ENCODE results near the gene MAMDC4.
"Not testable (repeated sequence)": the region's sequence is repeated elsewhere in the genome, so short reads cannot be mapped to it uniquely, and the experiment has no call there.

Gene MAMDC4

GRCh38 chr9:136843159-136843800 is 8.9 kb upstream of the MAMDC4 start:
- not testable (repeated sequence) for H3K36me3 ChIP-seq (ENCODE audit: insufficient read depth, low read length); H3K4me3 ChIP-seq (ENCODE audit: low read depth in 1 of 2, low read length in 2 of 2); H3K27ac ChIP-seq (ENCODE audit: low read depth, low read length); H3K9me3 ChIP-seq (ENCODE audit: low read length); H3K9ac ChIP-seq (ENCODE audit: low read length)
- Histone ChIP-seq H3K4me1 (ENCODE audit: insufficient read depth, low read length) (peaks cover 25% of the 10 kb centered on the region), H3K27me3 (ENCODE audit: control insufficient read depth in 1 of 2, insufficient read depth in 2 of 2, low read length in 2 of 2) (peaks cover 0 to 34% of the 10 kb centered on the region in 2 donors)

GRCh38 chr9:136843801-136844740 is 8.1 kb upstream of the MAMDC4 start:
- H3K27me3 ChIP-seq (ENCODE audit: control insufficient read depth in 1 of 2, insufficient read depth in 2 of 2, low read length in 2 of 2): peaks cover 0 to 34% of the 10 kb centered on the region in 2 donors
- not testable (repeated sequence) for H3K36me3 ChIP-seq (ENCODE audit: insufficient read depth, low read length); H3K27ac ChIP-seq (ENCODE audit: low read depth, low read length); H3K4me3 ChIP-seq (ENCODE audit: low read depth in 1 of 2, low read length in 2 of 2); H3K9ac ChIP-seq (ENCODE audit: low read length); H3K9me3 ChIP-seq (ENCODE audit: low read length)
- peaks cover 25% of the 10 kb centered on the region for H3K4me1 ChIP-seq (ENCODE audit: insufficient read depth, low read length)

- Histone ChIP-seq H3K36me3 (ENCODE audit: insufficient read depth, low read length) (no peaks in the 10 kb centered on the region), H3K4me3 (ENCODE audit: low read depth in 1 of 2, low read length in 2 of 2) (no peak overlapping the region), H3K9ac (ENCODE audit: low read length) (no peak overlapping the region), H3K4me1 (ENCODE audit: insufficient read depth, low read length) (peaks cover 27% of the 10 kb centered on the region), H3K9me3 (ENCODE audit: low read length) (no peaks in the 10 kb centered on the region), H3K27ac (ENCODE audit: low read depth, low read length) (no peak overlapping the region), H3K27me3 (ENCODE audit: control insufficient read depth in 1 of 2, insufficient read depth in 2 of 2, low read length in 2 of 2) (peaks cover 0 to 34% of the 10 kb centered on the region in 2 donors)
These were observed 7.2 kb upstream of the MAMDC4 start for GRCh38 chr9:136844761-136845464.

- no peaks in the 10 kb centered on the region for H3K9me3 ChIP-seq (ENCODE audit: low read length)
- H3K4me1 ChIP-seq (ENCODE audit: insufficient read depth, low read length): peaks cover 35% of the 10 kb centered on the region
- no peak overlapping the region for H3K9ac ChIP-seq (ENCODE audit: low read length)
- H3K36me3 ChIP-seq (ENCODE audit: insufficient read depth, low read length): no peaks in the 10 kb centered on the region
- no peak overlapping the region for H3K27ac ChIP-seq (ENCODE audit: low read depth, low read length)
- peaks cover 0 to 34% of the 10 kb centered on the region in 2 donors for H3K27me3 ChIP-seq (ENCODE audit: control insufficient read depth in 1 of 2, insufficient read depth in 2 of 2, low read length in 2 of 2)
- no peak overlapping the region for H3K4me3 ChIP-seq (ENCODE audit: low read depth in 1 of 2, low read length in 2 of 2)
These were observed 6.5 kb upstream of the MAMDC4 start for GRCh38 chr9:136845465-136846260.

GRCh38 chr9:136846376-136847087 is 5.6 kb upstream of the MAMDC4 start:
- H3K4me1 ChIP-seq (ENCODE audit: insufficient read depth, low read length): peaks cover 36% of the 10 kb centered on the region
- peaks cover 0 to 34% of the 10 kb centered on the region in 2 donors for H3K27me3 ChIP-seq (ENCODE audit: control insufficient read depth in 1 of 2, insufficient read depth in 2 of 2, low read length in 2 of 2)
- no peak overlapping the region for H3K9ac ChIP-seq (ENCODE audit: low read length)
- no peak overlapping the region for H3K4me3 ChIP-seq (ENCODE audit: low read depth in 1 of 2, low read length in 2 of 2)
- H3K9me3 ChIP-seq (ENCODE audit: low read length): no peaks in the 10 kb centered on the region
- H3K27ac ChIP-seq (ENCODE audit: low read depth, low read length): no peak overlapping the region
- H3K36me3 ChIP-seq (ENCODE audit: insufficient read depth, low read length): peaks cover 2% of the 10 kb centered on the region

GRCh38 chr9:136847088-136847825 is 4.9 kb upstream of the MAMDC4 start:
- Histone ChIP-seq H3K9me3 (ENCODE audit: low read length) (no peaks in the 10 kb centered on the region), H3K27me3 (ENCODE audit: control insufficient read depth in 1 of 2, insufficient read depth in 2 of 2, low read length in 2 of 2) (peaks cover 0 to 34% of the 10 kb centered on the region in 2 donors), H3K9ac (ENCODE audit: low read length) (no peak overlapping the region), H3K4me3 (ENCODE audit: low read depth in 1 of 2, low read length in 2 of 2) (peak overlapping the region; percentile 67 to 91), H3K36me3 (ENCODE audit: insufficient read depth, low read length) (peaks cover 5% of the 10 kb centered on the region), H3K27ac (ENCODE audit: low read depth, low read length) (no peak overlapping the region), H3K4me1 (ENCODE audit: insufficient read depth, low read length) (peaks cover 28% of the 10 kb centered on the region)

- H3K36me3 ChIP-seq (ENCODE audit: insufficient read depth, low read length): peaks cover 5% of the 10 kb centered on the region
- peak overlapping the region; percentile 82 for H3K27ac ChIP-seq (ENCODE audit: low read depth, low read length)
- H3K4me3 ChIP-seq (ENCODE audit: low read depth in 1 of 2, low read length in 2 of 2): peak overlapping the region; percentile 67 to 91
- H3K9me3 ChIP-seq (ENCODE audit: low read length): no peaks in the 10 kb centered on the region
- peaks cover 25% of the 10 kb centered on the region for H3K4me1 ChIP-seq (ENCODE audit: insufficient read depth, low read length)
- H3K9ac ChIP-seq (ENCODE audit: low read length): no peak overlapping the region
- peaks cover 0 to 34% of the 10 kb centered on the region in 2 donors for H3K27me3 ChIP-seq (ENCODE audit: control insufficient read depth in 1 of 2, insufficient read depth in 2 of 2, low read length in 2 of 2)
These were observed 4.2 kb upstream of the MAMDC4 start for GRCh38 chr9:136847826-136848392.

GRCh38 chr9:136848393-136849037 is 3.6 kb upstream of the MAMDC4 start:
- H3K27ac ChIP-seq (ENCODE audit: low read depth, low read length): peak overlapping the region; percentile 82

GRCh38 chr9:136849038-136849959 is 2.8 kb upstream of the MAMDC4 start, which contains the start of gene PHPT1:
Gene PHPT1, plus strand, starts transcription at chr9:136849409. Its CDS starts 22 bp downstream, at chr9:136849431.
- peak within 1 kb of the TSS; percentile 65 for H3K9ac ChIP-seq (ENCODE audit: low read length)

More at GRCh38 chr9:136848393-136849037, 3.6 kb upstream of the MAMDC4 start:
- Histone ChIP-seq H3K4me1 (ENCODE audit: insufficient read depth, low read length) (peaks cover 21% of the 10 kb centered on the region), H3K36me3 (ENCODE audit: insufficient read depth, low read length) (peaks cover 5% of the 10 kb centered on the region), H3K9ac (ENCODE audit: low read length) (no peak overlapping the region), H3K27me3 (ENCODE audit: control insufficient read depth in 1 of 2, insufficient read depth in 2 of 2, low read length in 2 of 2) (peaks cover 0 to 34% of the 10 kb centered on the region in 2 donors), H3K4me3 (ENCODE audit: low read depth in 1 of 2, low read length in 2 of 2) (peak overlapping the region; percentile 67 to 91), H3K9me3 (ENCODE audit: low read length) (no peaks in the 10 kb centered on the region)

More at GRCh38 chr9:136849038-136849959, 2.8 kb upstream of the MAMDC4 start, which contains the start of gene PHPT1:
- Histone ChIP-seq H3K27ac (ENCODE audit: low read depth, low read length) (peak within 1 kb of the TSS; percentile 98), H3K36me3 (ENCODE audit: insufficient read depth, low read length) (peaks cover 5% of the 10 kb centered on the region), H3K4me1 (ENCODE audit: insufficient read depth, low read length) (peaks cover 20% of the 10 kb centered on the region), H3K27me3 (ENCODE audit: control insufficient read depth in 1 of 2, insufficient read depth in 2 of 2, low read length in 2 of 2) (peaks cover 0 to 29% of the 10 kb centered on the region in 2 donors), H3K4me3 (ENCODE audit: low read depth in 1 of 2, low read length in 2 of 2) (peak within 1 kb of the TSS; percentile 89 to 91), H3K9me3 (ENCODE audit: low read length) (no peaks in the 10 kb centered on the region)

All from muscle layer of colon (tissue), 2 donors.